Measurements from ENCODE around the gene HIVEP1. TPM values are rescaled to one million over a fixed set of nuclear protein-coding genes. Genes with fewer than 3 reads are reported as not detected.

The HIVEP1 gene
- total and polyA plus RNA-seq, 2 of the 13 experiments (the other 11 are each of a cell fraction or from before 2014, with no cell fraction given) = 7.4 to 9.9 TPM

- TF ChIP-seq ZBTB49 (CRISPR knock-in tag; IDR thresholded peaks at IDR 0.05; ENCODE audit: borderline replicate concordance) (no peak), ZNF7 (CRISPR knock-in tag; IDR thresholded peaks at IDR 0.05) (no peak), PHB2 (IDR thresholded peaks at IDR 0.05; ENCODE audit: partially characterized antibody) (no peak), FOXP4 (CRISPR knock-in tag; IDR thresholded peaks at IDR 0.05) (no peak), TFAP4 (IDR thresholded peaks at IDR 0.05; ENCODE audit: borderline replicate concordance, low read depth) (no peak), ZNF850 (CRISPR knock-in tag; conservative IDR thresholded peaks at IDR 0.05) (no peak), ZNF142 (CRISPR knock-in tag; IDR thresholded peaks at IDR 0.05) (no peak), NFE2 (CRISPR knock-in tag; IDR thresholded peaks at IDR 0.05) (no peak), ZNF883 (CRISPR knock-in tag; IDR thresholded peaks at IDR 0.05; ENCODE audit: not compliant biosample characterization) (no peak)
Measured at GRCh38 chr6:12064538-12065071, 52.5 kb downstream of the HIVEP1 start (continued).

Measured in HepG2 (cell line).